LNCAP (cell line): ENCODE results near the gene CMC2.

Experiments
- CTCF ChIP-seq: fragments of 450-650 bp; IDR thresholded peaks from 2 replicates; pipeline ENCODE4 v1.5.1; 2017; ENCODE audit warnings: mild to moderate bottlenecking

The CMC2 gene

GRCh38 chr16:81035975-81036750 lies 29.5 kb upstream of the CMC2 start:
- TF ChIP-seq CTCF, result no peak

- TF ChIP-seq CTCF, result peak; percentile 100
Measured at GRCh38 chr16:81035398-81035974, 28.8 kb upstream of the CMC2 start, which contains the start of gene ATMIN. Gene ATMIN, plus strand, starts transcription at chr16:81035842. Its CDS starts 29 bp downstream, at chr16:81035871.

- no peak for TF ChIP-seq CTCF
Measured at GRCh38 chr16:81029930-81030604, 23.4 kb upstream of the CMC2 start.

- no peak for TF ChIP-seq CTCF
Measured at GRCh38 chr16:81026429-81026828, 19.7 kb upstream of the CMC2 start.

GRCh38 chr16:81018496-81018895 lies 11.8 kb upstream of the CMC2 start:
- TF ChIP-seq CTCF, result no peak

- no peak for TF ChIP-seq CTCF
Measured at GRCh38 chr16:81014672-81015071, 8.0 kb upstream of the CMC2 start.

GRCh38 chr16:81012974-81013373 lies 6.3 kb upstream of the CMC2 start:
- TF ChIP-seq CTCF, result no peak
